HEK293 (cell line): ENCODE data around the gene BCAN.

ENCODE experiments used
- RBAK ChIP-seq: fragments of 450-650 bp; formaldehyde crosslinking; IDR thresholded peaks from 2 replicates; pipeline ENCODE4 v1.5.1; 2016; ENCODE audit warnings: missing biosample characterization, missing genetic modification characterization
- SP3 ChIP-seq: fragments of 450-650 bp; formaldehyde crosslinking; IDR thresholded peaks from 2 replicates; pipeline ENCODE4 v1.5.1; 2016; ENCODE audit warnings: missing biosample characterization, missing genetic modification characterization
- ZBTB17 ChIP-seq: fragments of 450-650 bp; formaldehyde crosslinking; IDR thresholded peaks from 2 replicates; pipeline ENCODE4 v1.5.1; 2016; ENCODE audit warnings: missing biosample characterization, missing genetic modification characterization
- TF ChIP-seq, protein P1 (sequence below): fragments of 450-650 bp; formaldehyde crosslinking; IDR thresholded peaks from 2 replicates; pipeline ENCODE4 v1.5.1; 2016; ENCODE audit warnings: missing biosample characterization, missing genetic modification characterization

DNA sequence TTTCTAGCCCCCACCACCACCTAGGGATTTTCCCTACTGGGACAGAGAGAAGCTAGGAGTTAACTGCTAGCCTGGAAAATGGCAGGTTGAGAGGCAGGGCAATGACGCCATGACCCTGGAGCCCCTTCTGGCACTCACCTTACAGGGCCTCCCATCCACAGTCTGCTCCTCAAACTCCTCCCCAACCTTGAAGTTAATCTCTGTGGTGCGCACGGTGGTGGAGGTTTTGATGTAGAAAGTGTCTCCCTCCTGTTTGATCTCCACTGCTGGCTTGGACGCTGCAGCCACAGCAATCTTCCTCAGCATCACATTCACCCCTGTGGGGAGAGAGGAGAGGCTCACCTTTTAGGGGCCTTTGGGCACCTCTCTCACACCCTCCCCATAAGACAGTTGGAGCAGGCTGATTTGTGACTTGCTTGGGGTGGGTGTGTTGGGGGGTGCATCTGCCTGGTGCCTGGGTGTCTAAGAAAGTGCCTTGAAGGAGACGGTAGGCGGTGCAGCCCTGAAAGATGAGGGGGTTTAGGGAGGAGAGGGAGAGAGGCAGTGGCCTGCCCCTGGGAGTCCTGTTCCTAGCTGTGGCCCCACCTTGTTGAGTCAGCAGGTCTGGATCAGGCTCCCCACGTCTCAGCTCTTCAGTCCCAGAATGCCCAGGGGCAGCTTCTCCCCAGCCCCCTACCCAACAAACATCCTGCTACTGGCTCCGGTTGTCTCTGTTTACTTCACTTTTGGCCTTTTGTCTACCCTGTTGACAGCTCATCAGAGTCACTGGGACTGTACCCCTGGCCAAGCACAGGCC, 59.0 kb downstream of the BCAN start:
- TF ChIP-seq ZBTB17 (tag by site-specific recombination) (no peak), SP3 (tag by site-specific recombination) (no peak), RBAK (no peak)
- TF ChIP-seq, protein P1, sequence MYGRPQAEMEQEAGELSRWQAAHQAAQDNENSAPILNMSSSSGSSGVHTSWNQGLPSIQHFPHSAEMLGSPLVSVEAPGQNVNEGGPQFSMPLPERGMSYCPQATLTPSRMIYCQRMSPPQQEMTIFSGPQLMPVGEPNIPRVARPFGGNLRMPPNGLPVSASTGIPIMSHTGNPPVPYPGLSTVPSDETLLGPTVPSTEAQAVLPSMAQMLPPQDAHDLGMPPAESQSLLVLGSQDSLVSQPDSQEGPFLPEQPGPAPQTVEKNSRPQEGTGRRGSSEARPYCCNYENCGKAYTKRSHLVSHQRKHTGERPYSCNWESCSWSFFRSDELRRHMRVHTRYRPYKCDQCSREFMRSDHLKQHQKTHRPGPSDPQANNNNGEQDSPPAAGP = no peak
